ENCODE measurements around the gene PDE4A.

DNA sequence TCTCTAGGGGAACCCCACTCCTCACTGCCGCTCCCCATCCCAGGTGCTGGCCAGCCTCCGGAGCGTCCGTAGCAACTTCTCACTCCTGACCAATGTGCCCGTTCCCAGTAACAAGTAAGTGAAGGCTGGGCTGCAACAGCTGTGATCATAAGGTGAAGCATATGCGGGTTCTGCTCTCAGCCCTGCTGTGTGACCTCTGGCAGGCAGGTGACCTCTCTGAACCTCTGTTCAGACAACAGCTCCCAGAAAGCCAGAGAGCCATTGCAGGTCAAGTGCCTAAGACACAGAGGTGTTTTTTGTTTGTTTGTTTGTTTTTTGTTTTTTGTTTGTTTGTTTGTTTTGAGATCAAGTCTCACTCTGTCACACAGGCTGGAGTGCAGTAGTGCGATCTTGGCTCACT is 28.7 kb downstream of the PDE4A start:
- TF ChIP-seq FOXM1 (CRISPR knock-in tag; IDR thresholded peaks at IDR 0.05) (no peak), CEBPB (IDR thresholded peaks at IDR 0.05; ENCODE audit: borderline replicate concordance, low read depth, low read length) (no peak), ZFP82 (CRISPR knock-in tag; IDR thresholded peaks at IDR 0.05; ENCODE audit: borderline replicate concordance) (no peak), TRIM24 (CRISPR knock-in tag; IDR thresholded peaks at IDR 0.05) (no peak), RAD21 (CRISPR knock-in tag; IDR thresholded peaks at IDR 0.05) (no peak), ZNF746 (CRISPR knock-in tag; IDR thresholded peaks at IDR 0.05) (no peak)
- TF ChIP-seq, protein P1, sequence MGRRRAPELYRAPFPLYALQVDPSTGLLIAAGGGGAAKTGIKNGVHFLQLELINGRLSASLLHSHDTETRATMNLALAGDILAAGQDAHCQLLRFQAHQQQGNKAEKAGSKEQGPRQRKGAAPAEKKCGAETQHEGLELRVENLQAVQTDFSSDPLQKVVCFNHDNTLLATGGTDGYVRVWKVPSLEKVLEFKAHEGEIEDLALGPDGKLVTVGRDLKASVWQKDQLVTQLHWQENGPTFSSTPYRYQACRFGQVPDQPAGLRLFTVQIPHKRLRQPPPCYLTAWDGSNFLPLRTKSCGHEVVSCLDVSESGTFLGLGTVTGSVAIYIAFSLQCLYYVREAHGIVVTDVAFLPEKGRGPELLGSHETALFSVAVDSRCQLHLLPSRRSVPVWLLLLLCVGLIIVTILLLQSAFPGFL (CRISPR knock-in tag; IDR thresholded peaks at IDR 0.05): no peak
- TF ChIP-seq, protein P2, sequence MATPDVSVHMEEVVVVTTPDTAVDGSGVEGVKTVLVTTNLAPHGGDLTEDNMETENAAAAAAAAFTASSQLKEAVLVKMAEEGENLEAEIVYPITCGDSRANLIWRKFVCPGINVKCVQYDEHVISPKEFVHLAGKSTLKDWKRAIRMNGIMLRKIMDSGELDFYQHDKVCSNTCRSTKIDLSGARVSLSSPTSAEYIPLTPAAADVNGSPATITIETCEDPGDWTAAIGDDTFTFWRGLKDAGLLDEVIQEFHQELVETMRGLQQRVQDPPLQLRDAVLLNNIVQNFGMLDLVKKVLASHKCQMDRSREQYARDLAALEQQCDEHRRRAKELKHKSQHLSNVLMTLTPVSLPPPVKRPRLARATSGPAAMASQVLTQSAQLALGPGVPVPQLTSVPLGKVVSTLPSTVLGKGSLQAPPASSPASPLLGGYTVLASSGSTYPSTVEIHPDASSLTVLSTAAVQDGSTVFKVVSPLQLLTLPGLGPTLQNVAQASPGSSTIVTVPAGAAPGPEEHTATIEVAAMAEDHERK (CRISPR knock-in tag; IDR thresholded peaks at IDR 0.05; ENCODE audit: low read depth): no peak
- TF ChIP-seq, protein P3, sequence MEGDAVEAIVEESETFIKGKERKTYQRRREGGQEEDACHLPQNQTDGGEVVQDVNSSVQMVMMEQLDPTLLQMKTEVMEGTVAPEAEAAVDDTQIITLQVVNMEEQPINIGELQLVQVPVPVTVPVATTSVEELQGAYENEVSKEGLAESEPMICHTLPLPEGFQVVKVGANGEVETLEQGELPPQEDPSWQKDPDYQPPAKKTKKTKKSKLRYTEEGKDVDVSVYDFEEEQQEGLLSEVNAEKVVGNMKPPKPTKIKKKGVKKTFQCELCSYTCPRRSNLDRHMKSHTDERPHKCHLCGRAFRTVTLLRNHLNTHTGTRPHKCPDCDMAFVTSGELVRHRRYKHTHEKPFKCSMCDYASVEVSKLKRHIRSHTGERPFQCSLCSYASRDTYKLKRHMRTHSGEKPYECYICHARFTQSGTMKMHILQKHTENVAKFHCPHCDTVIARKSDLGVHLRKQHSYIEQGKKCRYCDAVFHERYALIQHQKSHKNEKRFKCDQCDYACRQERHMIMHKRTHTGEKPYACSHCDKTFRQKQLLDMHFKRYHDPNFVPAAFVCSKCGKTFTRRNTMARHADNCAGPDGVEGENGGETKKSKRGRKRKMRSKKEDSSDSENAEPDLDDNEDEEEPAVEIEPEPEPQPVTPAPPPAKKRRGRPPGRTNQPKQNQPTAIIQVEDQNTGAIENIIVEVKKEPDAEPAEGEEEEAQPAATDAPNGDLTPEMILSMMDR (CRISPR knock-in tag; IDR thresholded peaks at IDR 0.05): no peak
- TF ChIP-seq, protein P4, sequence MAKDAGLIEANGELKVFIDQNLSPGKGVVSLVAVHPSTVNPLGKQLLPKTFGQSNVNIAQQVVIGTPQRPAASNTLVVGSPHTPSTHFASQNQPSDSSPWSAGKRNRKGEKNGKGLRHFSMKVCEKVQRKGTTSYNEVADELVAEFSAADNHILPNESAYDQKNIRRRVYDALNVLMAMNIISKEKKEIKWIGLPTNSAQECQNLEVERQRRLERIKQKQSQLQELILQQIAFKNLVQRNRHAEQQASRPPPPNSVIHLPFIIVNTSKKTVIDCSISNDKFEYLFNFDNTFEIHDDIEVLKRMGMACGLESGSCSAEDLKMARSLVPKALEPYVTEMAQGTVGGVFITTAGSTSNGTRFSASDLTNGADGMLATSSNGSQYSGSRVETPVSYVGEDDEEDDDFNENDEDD (CRISPR knock-in tag; IDR thresholded peaks at IDR 0.05; ENCODE audit: borderline replicate concordance): no peak
- TF ChIP-seq, protein P5, sequence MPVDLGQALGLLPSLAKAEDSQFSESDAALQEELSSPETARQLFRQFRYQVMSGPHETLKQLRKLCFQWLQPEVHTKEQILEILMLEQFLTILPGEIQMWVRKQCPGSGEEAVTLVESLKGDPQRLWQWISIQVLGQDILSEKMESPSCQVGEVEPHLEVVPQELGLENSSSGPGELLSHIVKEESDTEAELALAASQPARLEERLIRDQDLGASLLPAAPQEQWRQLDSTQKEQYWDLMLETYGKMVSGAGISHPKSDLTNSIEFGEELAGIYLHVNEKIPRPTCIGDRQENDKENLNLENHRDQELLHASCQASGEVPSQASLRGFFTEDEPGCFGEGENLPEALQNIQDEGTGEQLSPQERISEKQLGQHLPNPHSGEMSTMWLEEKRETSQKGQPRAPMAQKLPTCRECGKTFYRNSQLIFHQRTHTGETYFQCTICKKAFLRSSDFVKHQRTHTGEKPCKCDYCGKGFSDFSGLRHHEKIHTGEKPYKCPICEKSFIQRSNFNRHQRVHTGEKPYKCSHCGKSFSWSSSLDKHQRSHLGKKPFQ (CRISPR knock-in tag; IDR thresholded peaks at IDR 0.05; ENCODE audit: insufficient replicate concordance): no peak
